ENCODE results near the gene AMZ1. TPM values are rescaled to one million over a fixed set of nuclear protein-coding genes. Genes with fewer than 3 reads are reported as not detected.

AMZ1 gene
- total RNA-seq, 6 experiments from 2014 or later, result 6.2 to 11.3 (median 7.8) TPM

DNA sequence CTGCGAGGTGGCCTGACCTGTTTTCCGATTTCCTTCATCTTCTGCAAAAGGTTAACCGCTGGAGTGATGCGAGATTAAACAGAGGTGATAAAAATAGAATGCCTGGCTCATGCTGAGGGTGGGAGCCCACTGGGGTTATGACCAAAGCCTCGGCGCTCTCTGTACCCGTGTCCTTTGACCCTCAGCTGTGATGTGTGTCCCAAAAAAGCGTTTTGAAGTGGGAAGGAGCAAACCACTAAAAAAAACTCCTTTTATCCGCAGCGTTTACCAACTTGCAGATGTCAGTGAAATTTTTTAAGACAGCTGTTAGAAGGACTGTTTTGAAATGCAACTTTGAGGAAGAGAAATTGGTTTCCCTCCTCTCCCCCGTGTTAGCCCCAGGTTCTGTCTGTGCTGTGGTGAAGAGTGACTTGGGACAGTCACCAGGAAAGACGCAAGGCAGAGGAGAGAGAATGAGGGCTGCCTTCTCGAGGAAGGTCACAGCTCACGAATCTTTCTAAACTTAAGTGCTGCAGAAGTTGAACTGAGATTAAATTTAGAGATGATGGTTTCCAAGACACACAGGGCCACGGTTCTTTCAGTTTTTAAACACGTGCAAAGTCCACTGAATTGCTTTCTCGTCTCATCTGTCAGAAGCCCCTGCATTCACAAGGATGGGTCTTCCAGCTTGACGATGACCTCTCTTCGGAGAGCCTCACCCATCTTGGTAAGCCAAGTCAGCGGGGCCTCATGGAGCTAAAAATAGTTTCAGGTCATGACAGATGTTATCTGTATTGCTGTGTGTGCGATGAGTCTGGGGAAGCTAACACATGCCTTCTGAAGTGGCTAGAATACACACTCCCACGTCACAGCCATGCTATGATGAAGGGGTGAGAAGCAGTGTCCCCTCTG is 27.6 kb downstream of the AMZ1 start:
- no peak overlapping the region for H3K4me3 Mint-ChIP-seq
- H3K27ac Mint-ChIP-seq, result peak overlapping the region; percentile 53
- no peaks in the 10 kb centered on the region for H3K9me3 Mint-ChIP-seq
- peak; percentile 9 for DNase-seq
- H3K27me3 Mint-ChIP-seq (ENCODE audit: insufficient read depth), result peaks cover 10% of the 10 kb centered on the region
- H3K36me3 Mint-ChIP-seq (ENCODE audit: low read depth), result peaks cover 41% of the 10 kb centered on the region
- peaks cover 34% of the 10 kb centered on the region for H3K4me1 Mint-ChIP-seq (ENCODE audit: low read depth)
- TF ChIP-seq, protein P1, sequence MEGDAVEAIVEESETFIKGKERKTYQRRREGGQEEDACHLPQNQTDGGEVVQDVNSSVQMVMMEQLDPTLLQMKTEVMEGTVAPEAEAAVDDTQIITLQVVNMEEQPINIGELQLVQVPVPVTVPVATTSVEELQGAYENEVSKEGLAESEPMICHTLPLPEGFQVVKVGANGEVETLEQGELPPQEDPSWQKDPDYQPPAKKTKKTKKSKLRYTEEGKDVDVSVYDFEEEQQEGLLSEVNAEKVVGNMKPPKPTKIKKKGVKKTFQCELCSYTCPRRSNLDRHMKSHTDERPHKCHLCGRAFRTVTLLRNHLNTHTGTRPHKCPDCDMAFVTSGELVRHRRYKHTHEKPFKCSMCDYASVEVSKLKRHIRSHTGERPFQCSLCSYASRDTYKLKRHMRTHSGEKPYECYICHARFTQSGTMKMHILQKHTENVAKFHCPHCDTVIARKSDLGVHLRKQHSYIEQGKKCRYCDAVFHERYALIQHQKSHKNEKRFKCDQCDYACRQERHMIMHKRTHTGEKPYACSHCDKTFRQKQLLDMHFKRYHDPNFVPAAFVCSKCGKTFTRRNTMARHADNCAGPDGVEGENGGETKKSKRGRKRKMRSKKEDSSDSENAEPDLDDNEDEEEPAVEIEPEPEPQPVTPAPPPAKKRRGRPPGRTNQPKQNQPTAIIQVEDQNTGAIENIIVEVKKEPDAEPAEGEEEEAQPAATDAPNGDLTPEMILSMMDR (IDR thresholded peaks at IDR 0.05), result no peak

DNA sequence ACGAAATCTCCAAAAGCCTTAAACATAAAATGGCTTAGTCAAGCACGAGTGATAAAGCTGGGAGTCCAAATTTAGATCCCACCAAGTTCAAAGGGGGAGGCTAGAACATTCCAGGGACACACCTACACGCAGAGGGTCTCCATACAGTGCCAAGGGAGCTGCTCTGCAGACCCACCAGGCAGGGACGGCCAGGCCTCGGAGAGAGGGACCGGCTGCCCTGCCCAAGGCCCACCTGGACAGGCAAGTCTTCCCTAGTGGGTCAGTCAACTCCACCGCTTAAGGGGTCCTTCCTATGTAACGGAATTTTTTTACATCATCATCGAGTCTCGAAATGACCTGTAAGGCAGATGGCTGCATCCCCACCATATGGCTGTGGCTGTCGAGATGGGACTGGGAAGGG is 28.5 kb downstream of the AMZ1 start:
- Mint-ChIP-seq H3K4me3 (0 out of 2 replicates have a peak overlapping the region, but pooled peaks have one; percentile 26), H3K27ac (peak overlapping the region; percentile 53), H3K4me1 (ENCODE audit: low read depth) (peaks cover 29% of the 10 kb centered on the region), H3K36me3 (ENCODE audit: low read depth) (peaks cover 43% of the 10 kb centered on the region), H3K9me3 (no peaks in the 10 kb centered on the region), H3K27me3 (ENCODE audit: insufficient read depth) (peaks cover 10% of the 10 kb centered on the region)
- DNase-seq, result no peak
- TF ChIP-seq, protein P1 (IDR thresholded peaks at IDR 0.05), result no peak

DNA sequence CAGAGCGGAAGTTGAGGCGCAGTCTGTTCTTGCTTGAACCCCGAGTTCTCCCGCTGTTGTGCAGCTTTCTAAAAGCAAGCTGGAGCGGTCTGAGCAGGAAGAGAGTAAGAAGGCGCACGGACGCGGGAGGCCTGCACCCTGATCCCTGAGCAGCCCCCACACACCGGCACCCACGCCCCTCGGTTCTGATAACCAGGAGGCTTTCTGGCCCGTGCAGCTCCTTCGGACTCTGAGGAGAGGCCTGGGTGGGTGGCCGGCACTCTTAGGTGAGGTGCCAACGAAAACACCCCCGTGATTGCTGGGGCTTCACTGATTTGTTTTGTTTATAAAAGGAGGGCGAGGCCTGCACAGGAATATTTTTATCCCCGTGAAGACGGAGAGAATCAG is 28.9 kb downstream of the AMZ1 start:
- Mint-ChIP-seq H3K9me3 (no peaks in the 10 kb centered on the region), H3K36me3 (ENCODE audit: low read depth) (peaks cover 43% of the 10 kb centered on the region), H3K4me3 (no peak overlapping the region), H3K27ac (no peak overlapping the region), H3K27me3 (ENCODE audit: insufficient read depth) (peaks cover 10% of the 10 kb centered on the region), H3K4me1 (ENCODE audit: low read depth) (peaks cover 29% of the 10 kb centered on the region)
- DNase-seq, result no peak
- TF ChIP-seq, protein P1 (IDR thresholded peaks at IDR 0.05), result no peak

GRCh38 chr7:2717293-2718261 is 29.6 kb downstream of the AMZ1 start:
- H3K36me3 Mint-ChIP-seq (ENCODE audit: low read depth), result peaks cover 43% of the 10 kb centered on the region
- TF ChIP-seq, protein P1 (IDR thresholded peaks at IDR 0.05), result no peak
- no peak overlapping the region for H3K27ac Mint-ChIP-seq
- no peak overlapping the region for H3K4me3 Mint-ChIP-seq
- H3K9me3 Mint-ChIP-seq, result no peaks in the 10 kb centered on the region
- H3K4me1 Mint-ChIP-seq (ENCODE audit: low read depth), result peaks cover 29% of the 10 kb centered on the region
- H3K27me3 Mint-ChIP-seq (ENCODE audit: insufficient read depth), result peaks cover 10% of the 10 kb centered on the region
- no peak for DNase-seq

- TF ChIP-seq, protein P1 (IDR thresholded peaks at IDR 0.05), result no peak
- Mint-ChIP-seq H3K4me3 (no peak overlapping the region), H3K9me3 (no peaks in the 10 kb centered on the region), H3K27me3 (ENCODE audit: insufficient read depth) (peaks cover 12% of the 10 kb centered on the region), H3K36me3 (ENCODE audit: low read depth) (peaks cover 43% of the 10 kb centered on the region), H3K27ac (no peak overlapping the region), H3K4me1 (ENCODE audit: low read depth) (peaks cover 29% of the 10 kb centered on the region)
- no peak for DNase-seq
Observed at GRCh38 chr7:2718296-2718965, 30.4 kb downstream of the AMZ1 start.
